GM12891 (cell line): ENCODE measurements around the gene RAB6B.

Experiments
- PAX5 ChIP-seq: IDR thresholded peaks from 2 replicates; pipeline ENCODE4 v1.6.1; 2011; ENCODE audit warnings: low read length, moderate library complexity, mild to moderate bottlenecking; ENCODE audit not compliant: insufficient read depth, severe bottlenecking
- POLR2A ChIP-seq: IDR thresholded peaks from 2 replicates; pipeline ENCODE4 v1.6.1; 2011; ENCODE audit warnings: low read depth, low read length, control low read depth
- POLR2AphosphoS5 ChIP-seq: IDR thresholded peaks from 2 replicates; pipeline ENCODE4 v1.6.1; 2011; ENCODE audit warnings: low read depth, low read length, control low read depth
- POU2F2 ChIP-seq: IDR thresholded peaks from 2 replicates; pipeline ENCODE4 v1.6.1; 2011; ENCODE audit warnings: low read depth, mild to moderate bottlenecking, control low read depth, low read length, moderate library complexity
- SPI1 ChIP-seq: IDR thresholded peaks from 2 replicates; pipeline ENCODE4 v1.6.1; 2011; ENCODE audit warnings: low read depth, low read length, control low read depth
- TAF1 ChIP-seq: IDR thresholded peaks from 2 replicates; pipeline ENCODE4 v1.6.1; 2011; ENCODE audit warnings: low read depth, low read length, control low read depth

- TF ChIP-seq POLR2AphosphoS5 (no peak), POLR2A (no peak), TAF1 (no peak), SPI1 (no peak), PAX5 (no peak), POU2F2 (no peak)
Observed at GRCh38 chr3:133881492-133881891, 14.2 kb downstream of the RAB6B start.
